Measurements from ENCODE around the gene CDC42EP5. TPM values are rescaled to one million over a fixed set of nuclear protein-coding genes. Genes with fewer than 3 reads are reported as not detected.

CDC42EP5 gene
- total RNA-seq, 1 donor from 2014 or later = 77.0 TPM

DNA sequence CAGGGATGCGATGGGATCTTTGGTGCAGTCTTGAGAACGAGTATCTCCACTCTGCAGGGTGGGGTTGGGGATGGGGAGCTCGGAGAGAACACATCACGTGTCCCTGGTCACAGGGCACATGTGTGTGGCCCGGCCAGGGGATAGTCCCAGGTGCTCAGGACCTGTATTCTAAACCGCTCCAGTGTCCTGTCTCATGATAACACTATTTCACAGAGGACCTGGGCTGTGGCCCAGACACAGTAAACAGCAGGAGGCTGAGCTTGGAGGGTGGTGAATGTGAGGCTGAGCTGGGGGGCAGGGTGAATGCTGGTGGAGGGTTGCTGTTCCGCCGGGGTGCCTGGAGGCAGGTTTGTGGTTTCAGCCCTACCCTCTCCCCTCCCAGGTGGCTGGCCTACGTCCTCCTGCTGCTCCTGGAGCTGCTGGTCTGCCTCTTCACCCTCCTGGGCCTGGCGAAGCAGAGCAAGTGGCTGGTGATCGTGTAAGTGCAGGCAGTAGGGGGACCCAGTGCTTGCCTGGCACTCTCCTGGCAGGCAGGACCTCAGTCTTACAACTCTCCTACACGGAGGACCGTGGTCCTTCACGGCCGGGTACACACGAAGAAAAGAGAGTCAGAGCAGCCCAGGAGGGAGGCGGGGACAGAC, 46.7 kb downstream of the CDC42EP5 start:
- no peak for DNase-seq (ENCODE audit: low spot score)

DNA sequence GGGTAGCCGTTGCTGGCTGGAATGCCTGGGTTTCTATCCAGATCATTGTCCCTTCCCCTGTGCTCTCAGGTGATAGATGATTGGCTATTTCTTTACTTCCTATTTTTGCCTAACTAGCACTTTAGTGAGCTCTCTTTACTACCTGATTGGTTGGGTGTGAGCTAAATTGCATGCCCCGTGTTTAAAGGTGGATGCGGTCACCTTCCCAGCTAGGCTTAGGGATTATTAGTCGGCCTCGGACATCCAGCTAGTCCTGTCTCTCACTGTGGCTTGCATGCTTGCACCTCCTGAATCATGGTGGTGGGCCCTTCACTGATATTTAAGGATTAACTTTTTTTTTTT, 47.7 kb downstream of the CDC42EP5 start:
- no peak for DNase-seq (ENCODE audit: low spot score)

GRCh38 chr19:54424660-54425381, 48.3 kb downstream of the CDC42EP5 start:
- no peak for DNase-seq (ENCODE audit: low spot score)

- DNase-seq (ENCODE audit: low spot score) = no peak
These were observed 48.9 kb downstream of the CDC42EP5 start for GRCh38 chr19:54424201-54424600.

- DNase-seq (ENCODE audit: low spot score) = no peak
These were observed 51.0 kb downstream of the CDC42EP5 start for GRCh38 chr19:54422136-54422535.

DNA sequence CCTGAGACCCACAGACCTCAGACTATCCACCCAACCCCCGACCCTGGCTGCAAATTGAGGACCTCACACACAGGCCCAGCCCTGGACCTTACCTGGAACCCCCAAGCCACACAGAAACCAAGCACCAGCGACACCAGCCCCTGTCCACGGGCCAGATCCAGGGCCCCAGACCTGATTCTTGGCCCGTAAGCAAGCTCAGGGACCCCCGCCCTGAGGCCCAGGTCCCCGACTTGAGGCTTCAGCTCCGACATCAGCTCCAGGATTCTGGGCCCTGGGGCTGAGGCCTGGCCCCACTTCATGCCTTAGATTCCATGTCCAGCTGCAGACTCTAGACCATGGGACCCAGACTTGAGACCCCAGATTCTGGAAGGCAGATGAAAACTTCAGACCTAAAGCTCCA, 51.6 kb downstream of the CDC42EP5 start:
- no peak for DNase-seq (ENCODE audit: low spot score)

- no peak for DNase-seq (ENCODE audit: low spot score)
These were observed 52.0 kb downstream of the CDC42EP5 start for GRCh38 chr19:54421169-54421516.

- no peak for DNase-seq (ENCODE audit: low spot score)
These were observed 52.5 kb downstream of the CDC42EP5 start for GRCh38 chr19:54420383-54421168.

DNA sequence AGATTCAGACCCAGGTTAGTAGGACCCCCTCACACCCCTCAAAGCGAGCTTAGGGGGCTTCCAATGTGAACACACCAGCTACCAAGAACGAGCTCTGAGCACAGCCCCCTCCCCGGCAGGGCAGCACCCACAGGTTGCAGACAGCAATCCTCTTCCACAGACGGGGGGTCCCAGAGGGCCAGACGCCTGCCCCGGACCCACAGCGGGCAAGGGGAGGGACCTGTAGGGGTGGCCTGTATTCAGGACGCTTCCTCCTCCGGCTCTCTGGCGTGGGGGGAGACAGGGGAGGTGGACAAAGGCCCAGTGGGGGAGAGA, 53.1 kb downstream of the CDC42EP5 start:
- DNase-seq (ENCODE audit: low spot score) = no peak

DNA sequence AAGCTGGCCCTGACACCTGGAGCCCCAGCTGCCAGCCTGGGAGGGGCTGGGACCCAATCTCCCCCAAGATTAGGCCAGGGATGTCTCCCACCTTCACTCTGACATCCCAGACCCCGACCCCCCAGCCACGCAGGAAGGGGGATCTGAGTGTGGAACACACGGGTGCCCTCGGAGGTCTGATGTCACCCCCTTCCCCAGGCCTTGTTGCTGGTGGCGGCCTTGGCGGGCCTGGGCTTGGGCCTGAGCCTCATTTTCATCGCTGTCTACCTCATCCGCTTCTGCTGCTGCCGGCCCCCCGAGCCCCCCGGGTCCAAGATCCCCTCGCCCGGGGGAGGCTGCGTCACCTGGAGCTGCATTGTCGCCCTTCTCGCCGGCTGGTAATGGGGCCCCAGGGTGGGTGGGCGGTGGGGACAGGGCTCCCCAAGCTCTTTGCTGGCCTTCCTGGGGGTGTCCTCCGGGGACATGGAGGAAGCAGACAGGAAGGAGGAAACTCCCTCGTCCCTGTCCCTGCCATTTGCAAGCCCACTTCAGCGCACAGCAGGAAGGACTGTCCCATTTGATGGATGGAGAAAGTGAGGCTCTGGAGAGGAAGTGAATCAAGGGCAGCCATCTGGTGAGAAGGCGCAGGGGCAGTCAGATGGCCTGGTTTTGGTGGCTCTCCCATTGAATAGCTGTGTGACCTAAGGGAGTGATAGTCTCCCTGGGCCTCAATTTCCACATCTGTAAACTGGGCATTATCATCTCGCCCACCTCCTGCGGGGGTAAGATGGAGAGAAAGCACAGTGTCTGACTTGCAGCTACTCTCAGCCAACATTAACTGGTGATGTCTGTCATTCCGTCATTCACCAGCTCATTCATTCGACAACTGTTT, 53.9 kb downstream of the CDC42EP5 start:
- DNase-seq (ENCODE audit: low spot score) = no peak

DNA sequence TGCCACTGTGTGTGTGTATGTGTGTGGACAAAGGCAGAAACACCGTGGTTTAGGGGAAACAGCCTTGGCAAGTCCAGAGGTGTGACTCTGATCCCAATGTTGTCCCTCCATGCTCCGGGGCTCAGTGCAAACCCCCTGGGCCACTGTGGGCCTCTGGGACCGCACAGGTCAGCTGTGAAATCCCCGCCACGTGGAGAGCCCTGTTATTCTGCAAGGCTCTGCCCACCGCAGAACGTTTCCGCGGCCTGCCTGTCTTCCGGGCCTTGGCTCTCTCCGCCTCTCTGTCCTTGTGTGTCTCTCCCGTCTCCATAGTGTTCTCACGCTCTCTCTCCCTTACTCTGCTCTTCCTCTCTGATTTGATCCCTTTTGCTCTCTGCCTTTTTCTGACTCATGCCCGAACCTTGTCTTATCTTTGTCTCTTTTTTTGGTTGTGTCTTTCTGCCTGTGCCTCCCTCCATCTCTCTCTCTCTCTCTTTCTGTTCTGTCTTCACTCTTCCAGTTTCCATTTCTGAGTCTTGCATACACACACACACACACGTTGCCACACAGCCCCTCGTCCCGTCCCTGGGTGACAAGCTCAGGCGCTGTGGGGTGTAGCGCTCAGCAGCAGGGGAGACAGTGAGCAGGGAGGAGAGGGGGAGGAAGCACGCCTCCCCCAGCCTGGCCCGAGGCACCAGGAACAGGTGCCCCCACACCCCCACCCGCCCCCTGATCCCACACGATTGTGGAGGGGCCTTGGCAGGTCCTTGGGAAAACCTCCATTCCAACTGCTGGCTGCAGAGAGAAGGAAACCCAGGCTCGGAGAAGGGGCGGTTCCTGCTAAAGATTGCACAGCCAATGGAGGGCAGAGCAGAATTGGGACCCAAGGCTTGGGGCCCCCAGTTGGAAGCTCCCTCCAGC, 54.8 kb downstream of the CDC42EP5 start:
- DNase-seq (ENCODE audit: low spot score) = no peak

- no peak for DNase-seq (ENCODE audit: low spot score)
These were observed 56.2 kb downstream of the CDC42EP5 start for GRCh38 chr19:54416695-54417491.

GRCh38 chr19:54415901-54416673, 57.0 kb downstream of the CDC42EP5 start:
- DNase-seq (ENCODE audit: low spot score) = no peak

DNA sequence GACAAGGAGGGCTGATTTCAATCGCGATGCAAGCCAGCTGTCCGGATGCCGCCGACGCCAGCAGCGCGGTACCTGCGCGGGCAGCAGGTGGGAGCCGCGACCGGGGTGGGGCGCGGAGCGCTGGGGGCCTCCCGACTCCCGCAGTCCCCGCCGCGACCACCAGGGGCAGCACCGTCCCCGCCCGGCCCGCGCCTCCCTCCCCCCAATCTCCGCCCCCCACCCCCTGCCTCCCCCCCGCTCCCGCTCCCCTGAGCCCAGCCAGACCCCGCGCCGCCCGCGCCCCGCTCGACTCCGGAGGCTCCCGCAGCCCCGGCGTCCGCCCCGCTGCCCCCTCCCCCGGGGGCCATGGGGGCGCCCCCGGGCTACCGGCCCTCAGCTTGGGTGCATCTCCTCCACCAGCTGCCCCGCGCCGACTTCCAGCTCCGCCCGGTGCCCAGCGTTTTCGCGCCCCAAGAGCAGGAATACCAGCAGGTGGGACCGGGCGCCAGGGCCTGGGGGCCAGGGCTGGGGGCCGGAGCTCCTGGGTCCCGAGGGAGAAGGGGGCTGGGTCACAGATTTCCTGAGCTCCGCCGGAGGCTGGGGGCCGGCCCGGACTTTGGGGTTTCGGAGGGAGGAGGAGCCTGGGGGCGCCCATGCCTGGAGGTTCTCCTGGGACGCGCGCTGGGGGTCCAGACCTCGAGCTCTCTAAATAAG, 57.7 kb downstream of the CDC42EP5 start, which contains the start of gene TTYH1:
Gene TTYH1 (plus strand): TSS at position 257 of the 693 bp plus-strand sequence. CDS start 89 bp downstream, at position 346.
- no peak for DNase-seq (ENCODE audit: low spot score)

All from ureter (tissue), 1 donor.